AG09309 (cell line): ENCODE data around the gene CFAP65.

ENCODE experiments used
- DNase-seq: peaks from one replicate; pipeline ENCODE4 v3.0.0-alpha.2; 2010; ENCODE audit warnings: low read depth
- H3K4me3 ChIP-seq: 2 replicates; pipeline ENCODE4 v1.5.1; 2011; ENCODE audit warnings: mild to moderate bottlenecking, low read depth, low read length, moderate library complexity; ENCODE audit not compliant: control insufficient read depth
- TF ChIP-seq, protein P1 (sequence below): IDR thresholded peaks from 2 replicates; pipeline ENCODE4 v1.5.1; 2011; ENCODE audit warnings: mild to moderate bottlenecking, low read depth, low read length, inconsistent platforms; ENCODE audit not compliant: insufficient read depth, control insufficient read depth; ENCODE audit errors: missing control alignments

CFAP65 gene

DNA sequence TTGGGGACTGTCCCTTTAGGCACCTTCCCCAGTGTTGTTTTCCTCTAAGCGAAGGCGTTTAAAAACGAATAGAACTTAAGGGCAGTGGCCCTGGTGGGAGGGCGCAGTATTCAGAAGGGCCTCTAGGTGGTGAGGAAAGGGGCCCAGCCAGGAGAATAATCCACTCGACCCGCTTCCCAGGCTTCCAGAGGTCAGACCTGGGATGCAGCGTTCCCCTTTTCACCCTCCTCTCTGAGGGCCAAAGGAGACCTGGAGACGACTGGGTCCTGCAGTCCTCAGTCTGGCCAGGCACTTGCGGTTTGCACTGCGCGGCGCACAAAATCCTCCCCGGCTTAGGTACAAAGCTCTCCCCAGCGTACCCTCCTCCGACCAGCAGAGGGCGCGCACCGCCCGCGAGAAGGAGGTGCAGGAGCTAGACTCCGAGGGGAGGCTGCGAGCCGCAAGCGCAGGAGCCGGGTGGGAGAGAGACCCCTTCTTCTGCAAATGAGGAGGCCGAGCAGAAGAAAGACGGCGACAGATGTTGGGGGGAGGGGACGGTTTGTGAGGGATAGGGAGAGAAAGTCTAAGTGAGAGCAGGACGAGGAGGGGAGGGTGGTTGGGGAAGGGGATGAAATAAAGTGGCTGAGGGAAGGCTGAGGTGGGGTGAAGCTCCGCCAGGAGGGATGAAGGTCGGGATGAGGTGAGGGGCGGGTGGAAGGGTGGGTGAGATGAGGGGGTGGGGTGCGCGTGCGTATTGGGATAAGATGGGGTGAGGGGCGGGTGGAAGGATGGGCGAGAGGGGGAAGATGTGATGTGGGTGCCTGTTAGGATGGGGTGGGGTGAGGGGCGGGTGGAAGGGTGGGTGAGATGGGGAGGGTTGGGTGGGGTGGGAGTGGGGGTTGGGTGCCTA is 61.2 kb downstream of the CFAP65 start:
- peak overlapping the region; percentile 26 for H3K4me3 ChIP-seq
- TF ChIP-seq, protein P1, sequence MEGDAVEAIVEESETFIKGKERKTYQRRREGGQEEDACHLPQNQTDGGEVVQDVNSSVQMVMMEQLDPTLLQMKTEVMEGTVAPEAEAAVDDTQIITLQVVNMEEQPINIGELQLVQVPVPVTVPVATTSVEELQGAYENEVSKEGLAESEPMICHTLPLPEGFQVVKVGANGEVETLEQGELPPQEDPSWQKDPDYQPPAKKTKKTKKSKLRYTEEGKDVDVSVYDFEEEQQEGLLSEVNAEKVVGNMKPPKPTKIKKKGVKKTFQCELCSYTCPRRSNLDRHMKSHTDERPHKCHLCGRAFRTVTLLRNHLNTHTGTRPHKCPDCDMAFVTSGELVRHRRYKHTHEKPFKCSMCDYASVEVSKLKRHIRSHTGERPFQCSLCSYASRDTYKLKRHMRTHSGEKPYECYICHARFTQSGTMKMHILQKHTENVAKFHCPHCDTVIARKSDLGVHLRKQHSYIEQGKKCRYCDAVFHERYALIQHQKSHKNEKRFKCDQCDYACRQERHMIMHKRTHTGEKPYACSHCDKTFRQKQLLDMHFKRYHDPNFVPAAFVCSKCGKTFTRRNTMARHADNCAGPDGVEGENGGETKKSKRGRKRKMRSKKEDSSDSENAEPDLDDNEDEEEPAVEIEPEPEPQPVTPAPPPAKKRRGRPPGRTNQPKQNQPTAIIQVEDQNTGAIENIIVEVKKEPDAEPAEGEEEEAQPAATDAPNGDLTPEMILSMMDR, result peak; percentile 96
- no peak for DNase-seq

DNA sequence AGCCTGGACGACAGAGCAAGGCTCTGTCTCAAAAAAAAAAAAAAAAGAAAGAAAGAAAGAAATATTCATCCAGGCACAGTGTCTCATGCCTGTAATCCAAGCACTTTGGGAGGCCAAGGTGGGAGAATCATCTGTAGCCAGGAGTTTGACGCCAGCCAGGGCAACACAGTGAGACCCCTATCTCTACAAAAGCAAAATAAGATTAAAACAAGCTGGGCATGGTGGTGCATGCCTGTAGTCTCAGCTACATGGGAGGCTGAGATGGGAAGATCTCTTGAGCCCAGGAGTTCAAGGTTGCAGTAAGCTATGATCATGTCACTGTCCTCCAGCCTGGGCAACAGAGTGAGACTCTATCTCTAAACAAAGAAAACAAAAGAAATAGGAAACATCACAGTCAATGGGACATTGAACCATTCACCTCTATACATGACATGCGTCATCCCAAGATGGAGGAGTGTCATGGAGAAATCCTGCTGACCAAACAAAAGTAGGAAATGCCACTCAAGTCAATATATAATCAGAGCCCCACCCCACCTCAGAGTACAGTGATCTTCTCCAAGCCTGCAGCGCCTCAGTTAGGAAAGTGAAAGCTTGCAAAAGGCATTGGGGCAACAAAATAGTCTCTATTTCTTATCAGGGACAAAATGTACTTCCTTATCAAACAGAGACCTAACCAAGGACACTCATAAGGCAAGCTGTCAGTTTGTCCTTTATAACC is 66.1 kb downstream of the CFAP65 start:
- no peak overlapping the region for H3K4me3 ChIP-seq
- DNase-seq, result no peak
- TF ChIP-seq, protein P1, result no peak

DNA sequence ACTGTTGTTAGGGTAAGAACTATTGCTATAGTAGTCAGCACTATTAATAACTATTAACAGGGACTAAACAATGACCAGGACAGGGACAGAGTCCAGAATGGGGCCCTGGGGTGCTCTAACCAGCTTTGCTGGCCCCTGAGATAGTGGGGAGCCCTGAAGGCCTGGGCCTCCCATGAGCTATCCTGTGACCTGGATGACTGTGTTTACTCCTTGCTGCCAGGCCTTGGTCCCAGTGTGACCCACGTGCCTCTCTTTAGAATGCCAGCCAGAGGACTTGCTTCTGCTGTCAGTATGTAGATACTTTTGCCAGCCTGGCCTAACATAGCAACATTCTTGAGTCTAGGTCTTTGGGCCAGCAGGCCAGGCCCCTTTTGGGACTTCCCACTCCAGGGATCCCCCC is 70.4 kb downstream of the CFAP65 start:
- no peak for DNase-seq
- TF ChIP-seq, protein P1, result no peak

DNA sequence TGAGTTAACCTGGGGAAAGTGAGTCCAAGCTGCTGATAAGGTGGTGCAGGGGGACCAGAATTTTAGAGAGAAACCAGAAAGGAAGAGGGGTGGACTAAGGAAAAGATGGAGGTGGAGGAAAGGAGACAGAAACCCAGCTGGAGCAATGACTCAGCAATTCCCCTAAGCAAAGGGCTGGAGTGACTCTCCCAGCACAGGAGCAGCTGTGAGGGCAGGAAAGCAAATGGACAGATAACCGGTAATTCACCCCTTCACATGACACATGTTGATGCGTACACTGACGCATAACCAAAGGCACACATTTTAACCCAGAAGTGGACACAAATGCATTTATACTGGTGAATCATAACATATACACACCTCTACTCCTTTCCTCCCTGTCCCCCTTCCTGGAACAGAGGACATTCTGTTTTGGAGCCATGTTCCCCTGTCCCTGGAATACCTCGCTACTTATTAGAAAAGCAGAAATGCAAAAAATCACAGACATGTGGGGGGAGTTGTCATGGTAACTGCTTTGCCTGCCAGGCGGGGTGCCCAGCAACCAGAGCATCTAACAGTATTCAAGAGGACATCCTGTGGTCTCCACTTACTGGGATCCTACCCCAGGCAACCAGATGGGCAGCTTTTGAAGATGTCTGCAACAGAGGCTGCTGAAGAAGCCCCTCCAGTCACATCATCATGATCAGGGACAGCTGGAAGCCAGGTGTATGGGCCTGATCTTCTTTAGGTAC is 77.1 kb downstream of the CFAP65 start:
- DNase-seq, result peak; percentile 10
- no peak overlapping the region for H3K4me3 ChIP-seq
- TF ChIP-seq, protein P1, result no peak

More for the DNA sequence above, 70.4 kb downstream of the CFAP65 start:
- no peak overlapping the region for H3K4me3 ChIP-seq

DNA sequence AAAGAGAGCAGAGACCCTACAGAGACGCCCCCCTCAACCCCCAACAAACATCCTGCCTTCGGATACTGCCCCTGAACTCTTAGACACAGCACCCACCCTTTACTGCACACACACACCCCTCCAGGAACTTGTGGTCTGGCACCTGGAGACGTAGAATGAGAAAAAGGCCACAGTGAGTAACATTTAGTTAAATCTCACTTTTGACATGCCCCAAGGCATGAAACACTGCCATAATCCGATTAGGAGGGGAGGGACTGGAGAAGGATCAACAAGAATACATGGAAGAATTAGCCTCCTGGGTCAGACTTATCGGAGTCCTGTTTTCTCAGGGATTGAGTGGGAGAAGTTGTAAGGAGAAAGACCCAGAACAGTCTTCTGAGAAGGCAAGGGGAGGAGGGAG is 77.7 kb downstream of the CFAP65 start:
- TF ChIP-seq, protein P1, result no peak
- no peak overlapping the region for H3K4me3 ChIP-seq
- DNase-seq, result no peak

DNA sequence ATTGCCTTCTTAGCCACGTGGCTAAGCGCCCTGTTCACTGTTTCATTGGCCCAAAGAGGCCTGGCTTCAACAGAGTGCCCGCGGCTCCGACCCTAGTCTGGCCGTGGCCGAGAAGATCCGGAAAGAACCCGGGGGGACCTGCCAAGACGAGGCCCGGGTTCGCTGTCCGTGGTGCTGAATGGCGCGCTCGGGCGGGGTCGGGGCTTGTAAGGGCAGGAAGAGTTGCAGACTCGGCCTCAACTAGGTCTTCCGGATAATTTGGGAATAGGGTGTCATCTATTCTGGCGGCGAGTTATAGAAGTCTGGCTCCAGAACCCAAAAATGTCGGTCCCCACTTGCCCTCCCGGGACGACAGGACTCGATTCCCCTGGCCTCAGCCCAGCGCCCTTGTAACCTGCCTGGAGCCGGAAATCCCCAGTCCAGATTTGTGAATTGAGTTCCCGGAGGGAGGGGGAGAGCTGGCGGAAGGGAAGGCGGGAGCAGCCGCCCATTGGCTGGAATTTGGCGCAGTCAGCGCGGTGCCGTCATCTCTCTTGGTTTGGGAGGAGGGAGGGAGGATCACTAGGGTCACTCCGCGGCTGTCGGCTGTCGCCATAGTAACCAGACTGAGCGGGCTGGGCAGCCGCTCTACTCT is 78.3 kb downstream of the CFAP65 start:
- H3K4me3 ChIP-seq, result no peak overlapping the region
- no peak for DNase-seq
- TF ChIP-seq, protein P1, result no peak
